MCF 10A (cell line): ENCODE results near the gene ADIRF. TPM values are rescaled to one million over a fixed set of nuclear protein-coding genes. Genes with fewer than 3 reads are reported as not detected.

ENCODE experiments used
- Bru-seq: library from RNA; stranded (reverse); fragments of 400-500 nt; gene quantifications from one replicate; lab custom pipeline; 2021; lab: Mats Ljungman, UMichigan
- BruChase-seq, 2 experiments: library from RNA; stranded (reverse); fragments of 400-500 nt; gene quantifications; one replicate each; lab custom pipeline; 2021; lab: Mats Ljungman, UMichigan
- BruUV-seq: library from RNA; stranded (reverse); fragments of 400-500 nt; replicated peaks from 2 replicates; lab custom pipeline; 2021; lab: Mats Ljungman, UMichigan
- CTCF ChIA-PET: fragments of 300-600 bp; sonication (Branson Sonifier 250); formaldehyde crosslinking; extraction: SDS; loops from one replicate; lab custom pipeline; 2021; ENCODE audit warnings: antibody characterized with exemption, inconsistent platforms; lab: Yijun Ruan, JAX
- POLR2A ChIA-PET: fragments of 300-600, 350-650 bp; sonication (Branson Sonifier 250); formaldehyde crosslinking; extraction: SDS; loops from one replicate; lab custom pipeline; 2020; ENCODE audit warnings: antibody characterized with exemption, inconsistent platforms; lab: Yijun Ruan, JAX
- DNase-seq: peaks from one replicate; pipeline ENCODE4 v3.0.0-alpha.2; 2018; ENCODE audit not compliant: unreplicated experiment
- H3K27ac Mint-ChIP-seq: one replicate; pipeline ENCODE4 v1.8.0; 2022; ENCODE audit warnings: mild to moderate bottlenecking, low read depth, mixed read lengths; ENCODE audit not compliant: unreplicated experiment
- H3K27me3 Mint-ChIP-seq: one replicate; pipeline ENCODE4 v1.8.0; 2022; ENCODE audit warnings: mixed read lengths; ENCODE audit not compliant: insufficient read depth, unreplicated experiment
- H3K36me3 Mint-ChIP-seq: one replicate; pipeline ENCODE4 v1.8.0; 2022; ENCODE audit warnings: mild to moderate bottlenecking, moderate library complexity, mixed read lengths; ENCODE audit not compliant: insufficient read depth, unreplicated experiment
- H3K4me1 Mint-ChIP-seq: one replicate; pipeline ENCODE4 v1.8.0; 2022; ENCODE audit warnings: mixed read lengths; ENCODE audit not compliant: insufficient read depth, unreplicated experiment
- H3K4me3 Mint-ChIP-seq: one replicate; pipeline ENCODE4 v1.8.0; 2022; ENCODE audit warnings: mild to moderate bottlenecking, moderate library complexity, mixed read lengths; ENCODE audit not compliant: unreplicated experiment
- H3K9me3 Mint-ChIP-seq: one replicate; pipeline ENCODE4 v1.8.0; 2022; ENCODE audit warnings: mixed read lengths; ENCODE audit not compliant: unreplicated experiment
- CTCF ChIP-seq: fragments of 200-600 bp; IDR thresholded peaks from one replicate; pipeline ENCODE4 v1.8.0; 2022; ENCODE audit warnings: antibody characterized with exemption, mild to moderate bottlenecking; ENCODE audit not compliant: unreplicated experiment
- intact Hi-C: fragments of 100-400 bp; cut with micrococcal nuclease; formaldehyde crosslinking; loops from 2 replicates; pipeline ENCODE4 v1.14.1; 2022
- long read RNA-seq: library from polyadenylated mRNA; stranded (forward); transcript quantifications from one replicate; pipeline ENCODE4 v2.0.0, GENCODE V29; 2022
- total RNA-seq: library from RNA; stranded (reverse); gene quantifications from 2 replicates; pipeline ENCODE4 v1.2.3, GENCODE V29; 2022

The ADIRF gene
- total RNA-seq (60.3 and 89.0 TPM in 2 replicates), Bru-seq, nascent RNA (percentile 72 among the genes with signal in this experiment), BruChase-seq, experiment 1, labeled RNA remaining after a 6-hour chase (percentile 77 among the genes with signal in this experiment), BruChase-seq, experiment 2, labeled RNA remaining after a 2-hour chase (percentile 62 among the genes with signal in this experiment)
- long read RNA-seq, transcript ADIRF-202 (2 exons, 229 nt): minor isoform, 31 of 189 reads
- long read RNA-seq, transcript ADIRF-201 (3 exons, 917 nt): major isoform, 153 of 189 reads
- long read RNA-seq, partial matches to known transcripts: 1 of 189 reads
- long read RNA-seq, other reads (novel, unspliced or antisense): 4 of 189 reads

- H3K4me1 Mint-ChIP-seq: peaks cover 52% of the 10 kb centered on the region
- H3K36me3 Mint-ChIP-seq: peaks cover 5% of the 10 kb centered on the region
- CTCF ChIA-PET: interaction anchor here (0.6 to 5.2 kb wide), 11 partner anchors 8 to 536 kb away, joined by 3 to 66 read pairs (median 4); partner anchors contain the start of genes MINPP1, MMRN2 and SNCG
- TSS peak; percentile 34 for BruUV-seq
- peak; percentile 92 for DNase-seq
- H3K27me3 Mint-ChIP-seq: no peaks in the 10 kb centered on the region
- H3K9me3 Mint-ChIP-seq: no peaks in the 10 kb centered on the region
- peak within 1 kb of the TSS; percentile 81 for H3K27ac Mint-ChIP-seq
- intact Hi-C loops: loop anchor here (5.0 kb wide), 1 partner anchor 69 kb away; no protein-coding TSS in a partner anchor
- POLR2A ChIA-PET: interaction anchor here (0.6 to 5.7 kb wide), 20 partner anchors 9 to 257 kb away, joined by 3 to 98 read pairs (median 4); partner anchors contain the start of genes BMPR1A, GLUD1, MMRN2 and SHLD2
- no peak for TF ChIP-seq CTCF
- peak within 1 kb of the TSS; percentile 77 for H3K4me3 Mint-ChIP-seq
Observed at GRCh38 chr10:86968271-86968993, at the start of gene ADIRF. TSS of gene ADIRF (plus strand) at chr10:86968482. CDS start at chr10:86968545, 63 bp downstream.

- BruUV-seq: no TSS peak
- Mint-ChIP-seq H3K4me3 (no peak overlapping the region), H3K4me1 (peaks cover 8% of the 10 kb centered on the region), H3K27me3 (no peaks in the 10 kb centered on the region), H3K27ac (no peak overlapping the region), H3K36me3 (peaks cover 38% of the 10 kb centered on the region), H3K9me3 (no peaks in the 10 kb centered on the region)
- no peak for DNase-seq
- POLR2A ChIA-PET: interaction anchor here (0.6 kb wide), 1 partner anchor 273 kb away, joined by 3 read pairs; no protein-coding TSS in a partner anchor
- intact Hi-C loops: no loop called here
- CTCF ChIA-PET: no interaction called here
- no peak for TF ChIP-seq CTCF
Observed at GRCh38 chr10:86922553-86922961, 45.7 kb upstream of the ADIRF start.

DNA sequence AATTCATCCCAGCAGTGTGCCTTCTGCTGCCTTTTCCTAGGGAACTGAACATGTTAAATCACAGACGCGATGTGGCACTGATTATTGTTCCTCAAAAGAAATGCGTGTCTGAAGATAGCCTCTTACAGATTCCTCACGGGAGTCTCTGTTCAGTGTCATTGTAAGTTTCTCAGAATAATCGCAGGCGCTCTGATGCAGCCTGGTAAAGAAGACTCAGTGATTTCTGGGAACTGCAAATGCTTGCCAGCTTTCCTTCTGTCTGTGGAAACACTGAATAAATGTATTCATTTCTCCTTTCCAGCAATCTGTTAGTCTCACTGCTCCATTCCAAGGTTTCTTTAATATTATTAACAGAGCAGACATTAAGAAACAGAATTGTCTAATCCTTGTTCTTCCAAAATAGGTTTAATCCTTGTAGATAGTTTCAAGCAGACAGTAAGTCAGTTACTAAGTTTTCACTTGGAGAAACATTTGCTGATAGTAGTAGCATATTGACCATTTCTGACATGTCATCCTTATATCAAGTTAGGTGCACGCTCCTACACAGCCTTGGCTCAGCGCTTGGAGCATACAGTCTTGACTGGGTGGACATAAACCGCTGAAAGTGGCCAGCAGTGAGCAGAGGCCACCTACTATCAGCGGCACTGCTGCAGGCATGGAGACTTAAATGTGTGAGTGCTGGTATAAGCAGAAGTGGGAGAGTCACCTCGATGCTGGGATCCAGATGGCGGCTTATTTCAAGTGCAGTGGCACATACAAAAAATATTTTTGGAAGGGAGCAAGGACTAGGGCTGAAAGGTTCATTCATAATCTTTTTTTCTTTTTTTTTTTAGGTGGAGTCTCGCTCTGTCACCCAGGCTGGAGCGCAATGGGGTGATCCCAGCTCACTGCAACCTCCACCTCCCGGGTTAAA, 38.6 kb upstream of the ADIRF start:
- DNase-seq: no peak
- intact Hi-C loops: no loop called here
- ChIA-PET CTCF (no interaction called here), POLR2A (no interaction called here)
- no peaks in the 10 kb centered on the region for H3K27me3 Mint-ChIP-seq
- H3K4me3 Mint-ChIP-seq: no peak overlapping the region
- H3K36me3 Mint-ChIP-seq: peaks cover 28% of the 10 kb centered on the region
- no peak overlapping the region for H3K27ac Mint-ChIP-seq
- H3K4me1 Mint-ChIP-seq: peaks cover 6% of the 10 kb centered on the region
- H3K9me3 Mint-ChIP-seq: no peaks in the 10 kb centered on the region
- TF ChIP-seq CTCF: no peak
- BruUV-seq: no TSS peak
